Kidney epithelial cell (primary cell): ENCODE results near the gene ABAT. TPM values are rescaled to one million over a fixed set of nuclear protein-coding genes. Genes with fewer than 3 reads are reported as not detected.
"Not testable (repeated sequence)": the region's sequence is repeated elsewhere in the genome, so short reads cannot be mapped to it uniquely, and the experiment has no call there.

Experiments used
- DNase-seq: peaks from one replicate; pipeline ENCODE4 v3.0.0-alpha.2; 2010; ENCODE audit warnings: low read depth
- H3K27me3 ChIP-seq: 2 replicates; pipeline ENCODE4 v1.6.0; 2011; ENCODE audit warnings: low read length; ENCODE audit not compliant: control insufficient read depth, insufficient read depth
- H3K36me3 ChIP-seq: 2 replicates; pipeline ENCODE4 v1.5.1; 2011; ENCODE audit warnings: low read length; ENCODE audit not compliant: control insufficient read depth, insufficient read depth
- H3K4me3 ChIP-seq: 2 replicates; pipeline ENCODE4 v1.5.1; 2011; ENCODE audit warnings: low read depth, mild to moderate bottlenecking, control low read depth, low read length
- CTCF ChIP-seq: IDR thresholded peaks from 2 replicates; pipeline ENCODE4 v1.5.1; 2011; ENCODE audit warnings: mild to moderate bottlenecking, moderate library complexity, low read length, control low read depth, inconsistent platforms; ENCODE audit not compliant: insufficient read depth, poor library complexity, severe bottlenecking
- total RNA-seq: library from RNA; depleted of rRNA; stranded (reverse); fragments of >200 nt; gene quantifications from 2 replicates; pipeline ENCODE4 v1.2.3, GENCODE V29; 2015

The ABAT gene
- total RNA-seq, 1 donor from 2014 or later: 7.5 TPM

- no peak for TF ChIP-seq CTCF
- DNase-seq: no peak
- no peaks in the 10 kb centered on the region for H3K27me3 ChIP-seq
- H3K36me3 ChIP-seq: peaks cover 9% of the 10 kb centered on the region
- H3K4me3 ChIP-seq: no peak overlapping the region
These were observed 27.9 kb upstream of the ABAT start for GRCh38 chr16:8646326-8647053.

GRCh38 chr16:8647721-8648318 lies 26.6 kb upstream of the ABAT start:
- H3K36me3 ChIP-seq: peaks cover 7% of the 10 kb centered on the region
- no peak overlapping the region for H3K4me3 ChIP-seq
- no peaks in the 10 kb centered on the region for H3K27me3 ChIP-seq
- no peak for DNase-seq
- TF ChIP-seq CTCF: no peak

GRCh38 chr16:8648877-8649276 lies 25.5 kb upstream of the ABAT start:
- no peak for DNase-seq
- H3K27me3 ChIP-seq: no peaks in the 10 kb centered on the region
- peaks cover 7% of the 10 kb centered on the region for H3K36me3 ChIP-seq
- no peak for TF ChIP-seq CTCF
- no peak overlapping the region for H3K4me3 ChIP-seq

- Histone ChIP-seq H3K27me3 (no peaks in the 10 kb centered on the region), H3K4me3 (no peak overlapping the region), H3K36me3 (peaks cover 2% of the 10 kb centered on the region)
- no peak for TF ChIP-seq CTCF
- no peak for DNase-seq
These were observed 24.4 kb upstream of the ABAT start for GRCh38 chr16:8649829-8650554.

- DNase-seq, H3K4me3 ChIP-seq, H3K36me3 ChIP-seq, H3K27me3 ChIP-seq: not testable (repeated sequence)
- TF ChIP-seq CTCF: peak; percentile 44
These were observed 22.5 kb upstream of the ABAT start for GRCh38 chr16:8651958-8652357.
